Measurements from ENCODE around the gene MTOR.
"Not testable (repeated sequence)": the region's sequence is repeated elsewhere in the genome, so short reads cannot be mapped to it uniquely, and the experiment has no call there.

The MTOR gene

GRCh38 chr1:11073398-11073797 is 189.0 kb downstream of the MTOR start:
- not testable (repeated sequence) for H3K27me3 ChIP-seq (ENCODE audit: control insufficient read depth in 1 of 2, insufficient read depth in 2 of 2, low read length in 2 of 2); H3K4me1 ChIP-seq (ENCODE audit: control insufficient read depth, insufficient read depth, low read length); H3K27ac ChIP-seq (ENCODE audit: low read length); H3K4me3 ChIP-seq (ENCODE audit: low read length in 2 of 2); H3K9me3 ChIP-seq (ENCODE audit: control insufficient read depth in 2 of 2, low read length in 2 of 2); H3K9ac ChIP-seq (ENCODE audit: low read length in 2 of 2)
- peaks cover 73 to 78% of the 10 kb centered on the region in 2 donors for H3K36me3 ChIP-seq (ENCODE audit: control insufficient read depth in 2 of 2, insufficient read depth in 2 of 2, low read length in 2 of 2)

- no peaks in the 10 kb centered on the region for H3K9me3 ChIP-seq (ENCODE audit: control insufficient read depth in 2 of 2, low read length in 2 of 2)
- H3K4me3 ChIP-seq (ENCODE audit: low read length in 2 of 2), result no peak overlapping the region
- no peaks in the 10 kb centered on the region for H3K27me3 ChIP-seq (ENCODE audit: control insufficient read depth in 1 of 2, insufficient read depth in 2 of 2, low read length in 2 of 2)
- H3K36me3 ChIP-seq (ENCODE audit: control insufficient read depth in 2 of 2, insufficient read depth in 2 of 2, low read length in 2 of 2), result peaks cover 82% of the 10 kb centered on the region in 2 donors
- no peak overlapping the region for H3K9ac ChIP-seq (ENCODE audit: low read length in 2 of 2)
- no peaks in the 10 kb centered on the region for H3K4me1 ChIP-seq (ENCODE audit: control insufficient read depth, insufficient read depth, low read length)
- no peak overlapping the region for H3K27ac ChIP-seq (ENCODE audit: low read length)
These were observed 190.0 kb downstream of the MTOR start for GRCh38 chr1:11072216-11072917.

- no peaks in the 10 kb centered on the region for H3K27me3 ChIP-seq (ENCODE audit: control insufficient read depth in 1 of 2, insufficient read depth in 2 of 2, low read length in 2 of 2)
- H3K9me3 ChIP-seq (ENCODE audit: control insufficient read depth in 2 of 2, low read length in 2 of 2), result no peaks in the 10 kb centered on the region
- H3K4me3 ChIP-seq (ENCODE audit: low read length in 2 of 2), result no peak overlapping the region
- H3K27ac ChIP-seq (ENCODE audit: low read length), result no peak overlapping the region
- peaks cover 78 to 81% of the 10 kb centered on the region in 2 donors for H3K36me3 ChIP-seq (ENCODE audit: control insufficient read depth in 2 of 2, insufficient read depth in 2 of 2, low read length in 2 of 2)
- H3K4me1 ChIP-seq (ENCODE audit: control insufficient read depth, insufficient read depth, low read length), result no peaks in the 10 kb centered on the region
- H3K9ac ChIP-seq (ENCODE audit: low read length in 2 of 2), result no peak overlapping the region
These were observed 190.7 kb downstream of the MTOR start for GRCh38 chr1:11071463-11072215.

DNA sequence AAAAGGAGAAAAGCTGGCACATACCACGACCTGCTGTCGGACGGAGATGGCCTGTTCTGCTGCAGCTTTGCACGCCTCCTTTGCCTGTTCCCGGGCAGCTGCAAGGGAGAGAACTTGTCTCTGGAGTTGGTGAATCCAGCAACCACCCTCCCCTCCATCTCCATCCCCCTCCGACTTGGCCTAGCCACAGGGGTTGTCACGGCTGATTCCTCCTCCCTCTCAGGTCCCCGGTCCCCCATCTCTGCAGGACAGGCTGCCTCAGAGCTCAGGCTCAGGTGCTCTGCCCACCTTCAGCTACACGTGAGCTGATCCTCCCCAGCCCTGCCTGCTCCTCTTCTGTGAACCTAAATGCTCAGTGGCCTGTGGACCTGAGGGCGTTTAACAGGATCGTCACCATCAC is 191.5 kb downstream of the MTOR start:
- H3K4me3 ChIP-seq (ENCODE audit: low read length in 2 of 2), result no peak overlapping the region
- no peak overlapping the region for H3K27ac ChIP-seq (ENCODE audit: low read length)
- H3K4me1 ChIP-seq (ENCODE audit: control insufficient read depth, insufficient read depth, low read length), result no peaks in the 10 kb centered on the region
- H3K9me3 ChIP-seq (ENCODE audit: control insufficient read depth in 2 of 2, low read length in 2 of 2), result no peaks in the 10 kb centered on the region
- no peaks in the 10 kb centered on the region for H3K27me3 ChIP-seq (ENCODE audit: control insufficient read depth in 1 of 2, insufficient read depth in 2 of 2, low read length in 2 of 2)
- no peak overlapping the region for H3K9ac ChIP-seq (ENCODE audit: low read length in 2 of 2)
- peaks cover 75 to 79% of the 10 kb centered on the region in 2 donors for H3K36me3 ChIP-seq (ENCODE audit: control insufficient read depth in 2 of 2, insufficient read depth in 2 of 2, low read length in 2 of 2)

DNA sequence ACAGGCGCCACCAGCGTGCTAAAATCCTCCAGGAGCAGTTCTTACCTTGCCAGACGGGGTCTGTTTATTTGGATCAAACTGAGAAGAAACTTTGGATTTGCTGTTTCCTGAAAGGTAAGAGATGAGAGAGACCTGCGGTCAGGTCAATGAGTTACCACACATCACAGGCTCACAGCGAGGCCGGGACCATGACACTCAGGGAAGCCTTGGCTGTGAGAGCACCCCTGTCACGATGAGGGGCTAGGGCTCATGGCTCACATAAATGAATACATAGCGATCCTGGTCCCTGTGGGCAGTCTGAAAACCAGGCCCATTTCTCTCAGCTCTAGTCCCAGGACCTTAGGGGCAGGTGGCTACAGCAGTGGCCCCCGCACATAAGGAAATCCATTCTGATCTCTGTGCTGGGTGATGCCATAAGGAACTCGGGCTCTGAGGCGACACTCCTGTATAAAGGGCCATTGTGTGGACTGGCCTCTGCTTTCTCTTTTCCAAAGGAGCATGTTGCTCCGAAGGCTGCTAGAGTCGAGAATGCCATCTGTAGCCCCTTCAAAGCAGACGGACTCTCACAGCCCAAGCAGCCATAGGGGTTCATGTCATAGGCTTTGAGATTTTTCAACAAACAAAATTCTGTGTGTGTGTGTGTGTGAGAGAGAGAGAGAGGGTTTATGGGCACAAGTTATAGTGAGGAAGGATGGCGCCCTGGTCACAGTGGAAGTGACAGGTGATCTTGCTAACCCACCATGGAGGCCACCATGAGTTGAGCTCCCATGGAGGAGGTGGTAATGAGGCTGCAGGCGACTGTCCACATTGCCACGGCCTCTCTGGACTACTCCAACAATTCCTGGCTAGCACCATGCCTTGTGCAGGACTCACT is 193.5 kb downstream of the MTOR start:
- Histone ChIP-seq H3K9ac (ENCODE audit: low read length in 2 of 2) (no peak overlapping the region), H3K36me3 (ENCODE audit: control insufficient read depth in 2 of 2, insufficient read depth in 2 of 2, low read length in 2 of 2) (peaks cover 65 to 69% of the 10 kb centered on the region in 2 donors), H3K4me3 (ENCODE audit: low read length in 2 of 2) (no peak overlapping the region)

DNA sequence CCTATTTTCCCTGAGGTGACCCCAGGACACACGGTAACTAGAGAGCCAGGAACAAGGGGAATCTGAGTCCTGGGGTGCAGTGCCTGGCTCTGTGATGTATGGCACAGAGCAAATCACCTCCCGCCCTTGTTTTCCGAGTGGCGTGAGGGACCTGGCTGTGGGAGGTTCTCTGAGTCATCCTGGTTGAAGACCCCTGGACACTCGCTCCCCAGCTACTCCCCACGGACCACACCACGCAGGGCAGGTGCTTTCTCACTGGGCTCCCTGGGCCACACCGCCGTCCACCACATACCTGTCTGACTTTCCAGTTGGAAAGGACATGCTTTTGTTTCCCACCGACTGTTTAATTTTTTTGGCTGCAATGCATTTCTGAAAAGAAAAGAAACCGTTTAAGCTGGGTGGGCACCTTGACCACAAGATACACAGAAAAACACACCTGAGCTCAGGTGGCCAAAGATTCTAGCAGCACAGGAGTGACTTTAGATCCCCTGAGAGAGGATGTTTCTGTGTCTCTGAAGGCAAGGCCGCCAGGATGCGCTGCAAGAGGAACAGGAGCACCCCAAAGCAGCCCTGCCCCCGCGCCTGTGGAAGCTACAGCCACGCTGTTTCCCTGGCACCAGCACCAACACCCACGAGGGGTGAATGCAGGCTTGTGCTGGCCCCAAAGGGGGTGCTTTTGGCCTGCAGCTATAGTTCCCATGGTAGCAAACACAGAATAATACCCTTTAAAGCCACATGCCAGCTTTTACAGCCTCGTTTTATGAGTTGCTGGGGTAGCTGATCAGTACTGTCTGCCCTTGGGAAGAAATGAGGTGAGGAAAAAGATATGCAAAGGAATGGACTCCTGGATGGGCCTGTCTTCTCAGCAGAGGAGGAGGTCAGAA is 194.4 kb downstream of the MTOR start:
- Histone ChIP-seq H3K27ac (ENCODE audit: low read length) (no peak overlapping the region), H3K36me3 (ENCODE audit: control insufficient read depth in 2 of 2, insufficient read depth in 2 of 2, low read length in 2 of 2) (peaks cover 60 to 63% of the 10 kb centered on the region in 2 donors)

More for the DNA sequence above, 193.5 kb downstream of the MTOR start:
- H3K27ac ChIP-seq (ENCODE audit: low read length), result no peak overlapping the region
- no peaks in the 10 kb centered on the region for H3K27me3 ChIP-seq (ENCODE audit: control insufficient read depth in 1 of 2, insufficient read depth in 2 of 2, low read length in 2 of 2)
- H3K4me1 ChIP-seq (ENCODE audit: control insufficient read depth, insufficient read depth, low read length), result no peaks in the 10 kb centered on the region
- H3K9me3 ChIP-seq (ENCODE audit: control insufficient read depth in 2 of 2, low read length in 2 of 2), result peaks cover 0 to 3% of the 10 kb centered on the region in 2 donors

DNA sequence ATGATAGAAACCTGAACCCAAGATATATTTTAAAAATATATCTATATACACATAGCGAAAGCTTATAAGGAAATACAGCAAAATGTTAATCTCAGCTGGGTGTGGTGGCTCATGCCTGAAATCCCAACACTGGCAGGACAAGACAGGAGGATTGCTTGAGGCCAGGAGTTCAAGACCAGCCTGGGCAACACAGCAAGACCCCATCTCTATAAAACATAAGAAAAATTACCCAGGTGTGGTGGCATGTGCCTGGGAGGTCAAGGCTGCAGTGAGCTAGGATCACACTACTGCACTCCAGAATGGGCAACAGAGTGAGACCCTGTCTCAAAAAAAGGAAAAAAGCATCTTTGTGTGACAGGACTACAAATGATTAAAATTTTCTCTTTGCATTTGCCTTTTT is 196.6 kb downstream of the MTOR start:
- Histone ChIP-seq H3K36me3 (ENCODE audit: control insufficient read depth in 2 of 2, insufficient read depth in 2 of 2, low read length in 2 of 2) (peaks cover 39 to 42% of the 10 kb centered on the region in 2 donors), H3K27ac (ENCODE audit: low read length) (no peak overlapping the region), H3K4me3 (ENCODE audit: low read length in 2 of 2) (no peak overlapping the region), H3K9me3 (ENCODE audit: control insufficient read depth in 2 of 2, low read length in 2 of 2) (peaks cover 0 to 3% of the 10 kb centered on the region in 2 donors), H3K9ac (ENCODE audit: low read length in 2 of 2) (no peak overlapping the region), H3K27me3 (ENCODE audit: control insufficient read depth in 1 of 2, insufficient read depth in 2 of 2, low read length in 2 of 2) (no peaks in the 10 kb centered on the region), H3K4me1 (ENCODE audit: control insufficient read depth, insufficient read depth, low read length) (peaks cover 4% of the 10 kb centered on the region)

More for the DNA sequence above, 194.4 kb downstream of the MTOR start:
- no peak overlapping the region for H3K9ac ChIP-seq (ENCODE audit: low read length in 2 of 2)
- no peaks in the 10 kb centered on the region for H3K4me1 ChIP-seq (ENCODE audit: control insufficient read depth, insufficient read depth, low read length)
- H3K9me3 ChIP-seq (ENCODE audit: control insufficient read depth in 2 of 2, low read length in 2 of 2), result peaks cover 0 to 3% of the 10 kb centered on the region in 2 donors
- H3K4me3 ChIP-seq (ENCODE audit: low read length in 2 of 2), result no peak overlapping the region
- no peaks in the 10 kb centered on the region for H3K27me3 ChIP-seq (ENCODE audit: control insufficient read depth in 1 of 2, insufficient read depth in 2 of 2, low read length in 2 of 2)

GRCh38 chr1:11064942-11065341 is 197.4 kb downstream of the MTOR start:
- H3K27me3 ChIP-seq (ENCODE audit: control insufficient read depth in 1 of 2, insufficient read depth in 2 of 2, low read length in 2 of 2), result no peaks in the 10 kb centered on the region
- no peak overlapping the region for H3K27ac ChIP-seq (ENCODE audit: low read length)
- H3K4me3 ChIP-seq (ENCODE audit: low read length in 2 of 2), result no peak overlapping the region
- H3K4me1 ChIP-seq (ENCODE audit: control insufficient read depth, insufficient read depth, low read length), result peaks cover 6% of the 10 kb centered on the region
- H3K9me3 ChIP-seq (ENCODE audit: control insufficient read depth in 2 of 2, low read length in 2 of 2), result peaks cover 0 to 3% of the 10 kb centered on the region in 2 donors
- H3K36me3 ChIP-seq (ENCODE audit: control insufficient read depth in 2 of 2, insufficient read depth in 2 of 2, low read length in 2 of 2), result peaks cover 32 to 36% of the 10 kb centered on the region in 2 donors
- no peak overlapping the region for H3K9ac ChIP-seq (ENCODE audit: low read length in 2 of 2)

- not testable (repeated sequence) for H3K9ac ChIP-seq (ENCODE audit: low read length in 2 of 2); H3K4me3 ChIP-seq (ENCODE audit: low read length in 2 of 2); H3K27ac ChIP-seq (ENCODE audit: low read length); H3K27me3 ChIP-seq (ENCODE audit: control insufficient read depth in 1 of 2, insufficient read depth in 2 of 2, low read length in 2 of 2); H3K9me3 ChIP-seq (ENCODE audit: control insufficient read depth in 2 of 2, low read length in 2 of 2)
- H3K4me1 ChIP-seq (ENCODE audit: control insufficient read depth, insufficient read depth, low read length), result peaks cover 12% of the 10 kb centered on the region
- H3K36me3 ChIP-seq (ENCODE audit: control insufficient read depth in 2 of 2, insufficient read depth in 2 of 2, low read length in 2 of 2), result peaks cover 23 to 27% of the 10 kb centered on the region in 2 donors
These were observed 198.3 kb downstream of the MTOR start for GRCh38 chr1:11063937-11064537.

Data from stomach smooth muscle (tissue), 2 donors.